GM10248 (cell line): Measurements from ENCODE around the gene PDE4D.

ENCODE experiments used
- CTCF ChIA-PET: fragments of 300-600 bp; sonication (Branson Sonifier 250); formaldehyde crosslinking; extraction: SDS; loops from one replicate; lab custom pipeline; 2021; ENCODE audit warnings: antibody characterized with exemption; lab: Yijun Ruan, JAX
- POLR2A ChIA-PET: fragments of 350-650 bp; sonication (Branson Sonifier 250); formaldehyde crosslinking; extraction: SDS; loops from one replicate; lab custom pipeline; 2020; ENCODE audit warnings: antibody characterized with exemption; lab: Yijun Ruan, JAX
- DNase-seq: peaks from one replicate; pipeline ENCODE4 v3.0.0; 2012; ENCODE audit errors: extremely low spot score
- TF ChIP-seq, protein P1 (sequence below): IDR thresholded peaks from 2 replicates; pipeline ENCODE4 v1.5.1; 2012; ENCODE audit warnings: mild to moderate bottlenecking, low read depth; ENCODE audit errors: extremely low read depth, missing control alignments, control extremely low read depth

Gene PDE4D

GRCh38 chr5:59107692-59108091, 785.8 kb downstream of the PDE4D start:
- no peak for DNase-seq
- ChIA-PET CTCF (interaction anchor here (1.1 kb wide), 1 partner anchor 34 kb away, joined by 3 read pairs; no protein-coding TSS in a partner anchor), POLR2A (no interaction called here)
- TF ChIP-seq, protein P1, sequence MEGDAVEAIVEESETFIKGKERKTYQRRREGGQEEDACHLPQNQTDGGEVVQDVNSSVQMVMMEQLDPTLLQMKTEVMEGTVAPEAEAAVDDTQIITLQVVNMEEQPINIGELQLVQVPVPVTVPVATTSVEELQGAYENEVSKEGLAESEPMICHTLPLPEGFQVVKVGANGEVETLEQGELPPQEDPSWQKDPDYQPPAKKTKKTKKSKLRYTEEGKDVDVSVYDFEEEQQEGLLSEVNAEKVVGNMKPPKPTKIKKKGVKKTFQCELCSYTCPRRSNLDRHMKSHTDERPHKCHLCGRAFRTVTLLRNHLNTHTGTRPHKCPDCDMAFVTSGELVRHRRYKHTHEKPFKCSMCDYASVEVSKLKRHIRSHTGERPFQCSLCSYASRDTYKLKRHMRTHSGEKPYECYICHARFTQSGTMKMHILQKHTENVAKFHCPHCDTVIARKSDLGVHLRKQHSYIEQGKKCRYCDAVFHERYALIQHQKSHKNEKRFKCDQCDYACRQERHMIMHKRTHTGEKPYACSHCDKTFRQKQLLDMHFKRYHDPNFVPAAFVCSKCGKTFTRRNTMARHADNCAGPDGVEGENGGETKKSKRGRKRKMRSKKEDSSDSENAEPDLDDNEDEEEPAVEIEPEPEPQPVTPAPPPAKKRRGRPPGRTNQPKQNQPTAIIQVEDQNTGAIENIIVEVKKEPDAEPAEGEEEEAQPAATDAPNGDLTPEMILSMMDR, result no peak

- ChIA-PET POLR2A (no interaction called here), CTCF (interaction anchor here (0.9 to 1.1 kb wide), 3 partner anchors 10 to 109 kb away, joined by 3 to 4 read pairs (median 3); no protein-coding TSS in a partner anchor)
- TF ChIP-seq, protein P1, result no peak
- DNase-seq, result no peak
Measured at GRCh38 chr5:59104400-59105127, 789.0 kb downstream of the PDE4D start.

GRCh38 chr5:59103303-59103702, 790.2 kb downstream of the PDE4D start:
- TF ChIP-seq, protein P1, result no peak
- CTCF ChIA-PET, result interaction anchor here (0.9 to 1.4 kb wide), 3 partner anchors 11 to 17 kb away, joined by 3 read pairs; no protein-coding TSS in a partner anchor
- DNase-seq, result no peak
- POLR2A ChIA-PET, result no interaction called here

DNA sequence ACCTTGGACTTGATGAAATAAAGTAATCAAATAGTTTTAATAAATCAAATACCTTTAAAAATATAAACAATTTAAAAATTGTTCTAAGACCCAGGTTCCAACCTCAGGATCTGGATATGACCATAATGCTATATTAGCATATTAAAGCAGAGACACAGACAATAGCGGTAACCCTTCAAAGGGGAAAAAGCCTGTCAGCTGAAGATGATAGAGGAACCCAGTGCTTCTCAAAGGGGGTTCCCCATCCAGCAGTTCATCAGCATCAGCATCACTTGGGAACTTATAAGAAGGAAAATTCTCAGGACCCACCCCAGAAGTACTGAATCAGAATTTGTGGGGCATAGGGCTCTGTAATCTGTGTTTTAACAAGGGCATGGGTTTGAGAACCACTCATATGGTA, 791.1 kb downstream of the PDE4D start:
- ChIA-PET POLR2A (no interaction called here), CTCF (interaction anchor here (1.0 to 1.4 kb wide), 3 partner anchors 12 to 21 kb away, joined by 3 read pairs; no protein-coding TSS in a partner anchor)
- TF ChIP-seq, protein P1, result no peak
- no peak for DNase-seq

DNA sequence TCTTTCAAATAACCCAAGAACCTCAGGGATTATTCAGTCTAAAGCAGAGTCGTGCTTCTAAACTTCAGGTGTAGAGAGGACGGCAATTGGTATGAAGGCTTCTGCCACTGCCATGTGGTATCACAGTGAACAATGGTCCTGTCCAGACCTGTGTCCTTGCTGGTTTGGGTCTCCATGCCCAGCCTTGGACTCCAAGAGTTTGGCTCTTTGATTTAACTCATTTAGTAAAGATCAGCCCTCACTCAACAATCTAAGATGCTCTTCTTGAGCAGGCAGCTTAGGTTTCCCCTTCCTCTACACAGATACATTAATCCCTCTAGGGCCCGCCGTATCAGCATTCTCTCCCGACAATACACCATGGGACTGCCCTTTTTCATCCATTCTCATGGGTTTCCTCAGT, 792.7 kb downstream of the PDE4D start:
- ChIA-PET POLR2A (no interaction called here), CTCF (interaction anchor here (1.5 kb wide), 1 partner anchor 23 kb away, joined by 3 read pairs; no protein-coding TSS in a partner anchor)
- no peak for DNase-seq
- TF ChIP-seq, protein P1, result no peak

DNA sequence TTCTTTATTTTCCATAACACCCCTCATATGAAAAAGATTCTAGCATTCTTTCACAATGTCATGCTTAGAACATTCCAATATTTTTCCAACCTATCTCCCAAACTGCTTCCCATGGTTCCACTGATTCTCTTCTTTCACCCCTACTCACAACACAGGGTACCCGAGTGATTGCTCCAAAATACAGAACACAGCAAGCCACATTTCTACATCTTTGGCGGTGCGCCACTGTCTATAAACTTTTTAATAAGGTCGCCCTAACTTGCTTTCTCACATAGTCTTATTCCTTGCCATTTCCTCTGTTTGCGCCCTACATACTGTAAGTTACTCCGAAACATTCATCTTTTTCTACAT, 793.6 kb downstream of the PDE4D start:
- no peak for DNase-seq
- ChIA-PET POLR2A (no interaction called here), CTCF (interaction anchor here (1.5 kb wide), 1 partner anchor 22 kb away, joined by 3 read pairs; no protein-coding TSS in a partner anchor)
- TF ChIP-seq, protein P1, result no peak
